PC-3 (cell line): ENCODE measurements around the gene MYO3B. TPM values are rescaled to one million over a fixed set of nuclear protein-coding genes. Genes with fewer than 3 reads are reported as not detected.

Experiments used
- ATAC-seq: fragments of 200-7000 bp; cut with Tn5 transposase; 2 replicates; pipeline ENCODE4 v1.9.1; 2020; ENCODE audit warnings: mild to moderate bottlenecking, moderate library complexity
- BruUV-seq: library from RNA; stranded (reverse); fragments of 400-500 nt; replicated peaks from 2 replicates; lab custom pipeline; 2021; lab: Mats Ljungman, UMichigan
- CTCF ChIA-PET: fragments of 300-600 bp; sonication (Branson Sonifier 250); formaldehyde crosslinking; loops from one replicate; lab custom pipeline; 2022; ENCODE audit warnings: antibody characterized with exemption; lab: Charles Lee
- POLR2A ChIA-PET: fragments of 300-600 bp; sonication (Branson Sonifier 250); formaldehyde crosslinking; loops from one replicate; lab custom pipeline; 2022; ENCODE audit warnings: antibody characterized with exemption; ENCODE audit not compliant: unreplicated experiment; lab: Charles Lee
- DNase-seq: peaks from one replicate; pipeline ENCODE4 v3.0.0-alpha.2; 2015
- H2AFZ ChIP-seq: fragments of 300-600 bp; sonication (generic); 2 replicates; pipeline ENCODE4 v1.6.0; 2016; ENCODE audit warnings: antibody characterized with exemption, low read length
- H3F3A ChIP-seq: fragments of 300-600 bp; sonication (generic); one replicate; pipeline ENCODE4 v1.6.0; 2017; ENCODE audit warnings: antibody characterized with exemption, low read length, control low read depth, mild to moderate bottlenecking; ENCODE audit not compliant: unreplicated experiment
- H3K27ac ChIP-seq: fragments of 300-600 bp; sonication (generic); 2 replicates; pipeline ENCODE4 v1.5.1; 2016; ENCODE audit warnings: mild to moderate bottlenecking, low read length
- H3K27me3 ChIP-seq: fragments of 300-600 bp; sonication (generic); 2 replicates; pipeline ENCODE4 v1.6.1; 2016; ENCODE audit warnings: low read length, mixed read lengths
- H3K36me3 ChIP-seq: fragments of 300-600 bp; sonication (generic); 2 replicates; pipeline ENCODE4 v1.6.1; 2016; ENCODE audit warnings: low read depth, mixed run types, low read length, mixed read lengths
- H3K4me1 ChIP-seq: fragments of 300-600 bp; sonication (generic); 2 replicates; pipeline ENCODE4 v1.5.1; 2016; ENCODE audit warnings: low read length; ENCODE audit not compliant: insufficient read depth
- H3K4me2 ChIP-seq: fragments of 300-600 bp; sonication (generic); 2 replicates; pipeline ENCODE4 v1.6.0; 2016; ENCODE audit warnings: low read length
- H3K4me3 ChIP-seq: fragments of 300-600 bp; sonication (generic); 2 replicates; pipeline ENCODE4 v1.5.1; 2016; ENCODE audit warnings: mild to moderate bottlenecking, low read length, mixed read lengths
- H3K79me2 ChIP-seq: fragments of 300-600 bp; sonication (generic); 2 replicates; pipeline ENCODE4 v1.6.1; 2017; ENCODE audit warnings: low read length, mixed read lengths
- H3K9ac ChIP-seq: fragments of 300-600 bp; sonication (generic); 2 replicates; pipeline ENCODE4 v1.6.0; 2016; ENCODE audit warnings: mild to moderate bottlenecking, low read length
- H3K9me2 ChIP-seq: fragments of 300-600 bp; sonication (generic); replicated peaks from 2 replicates; pipeline ENCODE4 v1.6.1; 2016; ENCODE audit warnings: mixed run types, low read length, mixed read lengths
- H3K9me3 ChIP-seq: fragments of 300-600 bp; sonication (generic); 2 replicates; pipeline ENCODE4 v1.6.1; 2016; ENCODE audit warnings: low read length, mixed read lengths
- H4K20me1 ChIP-seq: fragments of 300-600 bp; sonication (generic); 2 replicates; pipeline ENCODE4 v1.6.1; 2016; ENCODE audit warnings: low read length, mixed read lengths
- CTCF ChIP-seq: fragments of 300-600 bp; sonication (generic); conservative IDR thresholded peaks from 2 replicates; pipeline ENCODE4 v1.5.1; 2017; ENCODE audit warnings: antibody characterized with exemption, low read depth, mild to moderate bottlenecking, low read length
- EZH2 ChIP-seq: fragments of 300-600 bp; sonication (generic); IDR thresholded peaks from one replicate; pipeline ENCODE4 v1.6.1; 2017; ENCODE audit warnings: antibody characterized with exemption, mild to moderate bottlenecking, low read length; ENCODE audit not compliant: unreplicated experiment
- EZH2phosphoT487 ChIP-seq: fragments of 300-600 bp; sonication (generic); IDR thresholded peaks from 2 replicates; pipeline ENCODE4 v1.6.1; 2018; ENCODE audit warnings: mild to moderate bottlenecking, antibody characterized with exemption, low read length, borderline replicate concordance
- intact Hi-C: fragments of 100-400 bp; cut with micrococcal nuclease; formaldehyde crosslinking; loops from 2 replicates; pipeline ENCODE4 v1.9.0; 2023
- total RNA-seq: library from RNA; depleted of rRNA; stranded (reverse); fragments of >200 nt; gene quantifications from 2 replicates; pipeline ENCODE4 v1.2.3, GENCODE V29; 2014

Gene MYO3B
- total RNA-seq, 1 experiment from 2014 or later = 1.1 TPM

- BruUV-seq = no TSS peak
- ATAC-seq = peak; percentile 68
- ChIA-PET POLR2A (no interaction called here), CTCF (no interaction called here)
- TF ChIP-seq EZH2phosphoT487 (no peak), CTCF (peak; percentile 80), EZH2 (no peak)
- Histone ChIP-seq H3K27ac (no peak overlapping the region), H3K4me3 (no peak overlapping the region), H4K20me1 (no peaks in the 10 kb centered on the region), H2AFZ (no peak overlapping the region), H3K9ac (no peak overlapping the region), H3F3A (no peaks in the 10 kb centered on the region), H3K4me1 (peaks cover 11% of the 10 kb centered on the region), H3K79me2 (no peaks in the 10 kb centered on the region), H3K36me3 (no peaks in the 10 kb centered on the region), H3K9me3 (no peaks in the 10 kb centered on the region), H3K27me3 (no peaks in the 10 kb centered on the region), H3K4me2 (peak overlapping the region; percentile 20; the same call in 1 of the 2 replicates), H3K9me2 (no peaks in the 10 kb centered on the region)
- DNase-seq = peak; percentile 63
- intact Hi-C loops = loop anchor here (1.0 to 10.0 kb wide), 3 partner anchors 162 to 419 kb away; partner anchors contain the start of gene GAD1
Measured at GRCh38 chr2:170396799-170397459, 219.0 kb downstream of the MYO3B start.

GRCh38 chr2:170401187-170401586 lies 223.2 kb downstream of the MYO3B start:
- no peak for ATAC-seq
- CTCF ChIA-PET = no interaction called here
- BruUV-seq = no TSS peak

GRCh38 chr2:170404846-170405245 lies 226.9 kb downstream of the MYO3B start:
- Histone ChIP-seq H2AFZ (no peak overlapping the region), H3K4me3 (no peak overlapping the region), H3K27me3 (no peaks in the 10 kb centered on the region), H3K9me3 (no peaks in the 10 kb centered on the region), H4K20me1 (no peaks in the 10 kb centered on the region), H3K4me1 (peaks cover 18% of the 10 kb centered on the region), H3K9ac (no peak overlapping the region), H3K27ac (no peak overlapping the region), H3K79me2 (no peaks in the 10 kb centered on the region), H3K36me3 (no peaks in the 10 kb centered on the region), H3K9me2 (no peaks in the 10 kb centered on the region), H3F3A (no peaks in the 10 kb centered on the region), H3K4me2 (no peak overlapping the region)
- no TSS peak for BruUV-seq
- intact Hi-C loops = loop anchor here (10.0 kb wide), 1 partner anchor 310 kb away; the partner anchor contains the start of gene SP5
- CTCF ChIA-PET = no interaction called here
- ATAC-seq = no peak
- POLR2A ChIA-PET = no interaction called here
- TF ChIP-seq CTCF (no peak), EZH2 (no peak), EZH2phosphoT487 (no peak)
- DNase-seq = no peak

More at GRCh38 chr2:170401187-170401586, 223.2 kb downstream of the MYO3B start:
- Histone ChIP-seq H3K4me2 (no peak overlapping the region), H3K9ac (no peak overlapping the region), H3K27ac (no peak overlapping the region), H3K9me3 (no peaks in the 10 kb centered on the region), H2AFZ (no peak overlapping the region), H3K4me3 (no peak overlapping the region), H3K79me2 (no peaks in the 10 kb centered on the region), H3K27me3 (no peaks in the 10 kb centered on the region), H3F3A (no peaks in the 10 kb centered on the region), H3K9me2 (no peaks in the 10 kb centered on the region), H3K36me3 (no peaks in the 10 kb centered on the region), H4K20me1 (no peaks in the 10 kb centered on the region), H3K4me1 (peaks cover 14% of the 10 kb centered on the region; the same call in 1 of the 2 replicates)
- DNase-seq = no peak
- no peak for TF ChIP-seq EZH2
- POLR2A ChIA-PET = no interaction called here
- intact Hi-C loops = loop anchor here (10.0 kb wide), 1 partner anchor 314 kb away; the partner anchor contains the start of gene SP5
